ENCODE results near the gene AURKAIP1. TPM values are rescaled to one million over a fixed set of nuclear protein-coding genes. Genes with fewer than 3 reads are reported as not detected.

The AURKAIP1 gene
- total RNA-seq, 4 donors from 2014 or later = 98.4 to 152 (median 117) TPM

- Histone ChIP-seq H3K27me3 (no peaks in the 10 kb centered on the region), H3K4me3 (no peak overlapping the region), H3K27ac (replicated peaks in 1 of 4) (no peak overlapping the region), H3K9me3 (no peaks in the 10 kb centered on the region), H3K36me3 (peaks cover 14 to 36% (median 28%) of the 10 kb centered on the region in 4 donors), H3K4me1 (peaks cover 30 to 41% (median 33%) of the 10 kb centered on the region in 4 donors)
- TF ChIP-seq EP300 (IDR thresholded peaks at IDR 0.05) (no peak), POLR2A (IDR thresholded peaks at IDR 0.05; ENCODE audit: low read depth) (no peak), POLR2AphosphoS5 (IDR thresholded peaks at IDR 0.05) (no peak), CTCF (IDR thresholded peaks at IDR 0.05) (no peak)
- intact Hi-C loops (cut with DNase I) = no loop called here
- WGBS = 66% methylated on average over 12 of the region's 15 CpGs
- no peak for DNase-seq (ENCODE audit: extremely low spot score)
Measured at GRCh38 chr1:1330366-1331067, 44.5 kb downstream of the AURKAIP1 start.

GRCh38 chr1:1329304-1330210, 45.5 kb downstream of the AURKAIP1 start:
- no peak overlapping the region for H3K4me3 ChIP-seq
- H3K9me3 ChIP-seq = no peaks in the 10 kb centered on the region
- H3K27ac ChIP-seq (replicated peaks in 1 of 4) = no peak overlapping the region
- intact Hi-C loops (cut with DNase I) = no loop called here
- no peak for TF ChIP-seq EP300 (IDR thresholded peaks at IDR 0.05)
- TF ChIP-seq POLR2AphosphoS5 (IDR thresholded peaks at IDR 0.05) = peak in 1 of 2 donors; percentile 51
- no peak for TF ChIP-seq CTCF (IDR thresholded peaks at IDR 0.05)
- TF ChIP-seq POLR2A (IDR thresholded peaks at IDR 0.05; ENCODE audit: low read depth) = no peak
- no peaks in the 10 kb centered on the region for H3K27me3 ChIP-seq
- H3K4me1 ChIP-seq = peaks cover 37 to 48% (median 40%) of the 10 kb centered on the region in 4 donors
- peaks cover 14 to 33% (median 26%) of the 10 kb centered on the region in 4 donors for H3K36me3 ChIP-seq
- no peak for DNase-seq (ENCODE audit: extremely low spot score)
- 90% methylated on average over 45 of the region's 58 CpGs for WGBS

- H3K4me3 ChIP-seq = no peak overlapping the region
Measured at GRCh38 chr1:1328254-1328653, 46.8 kb downstream of the AURKAIP1 start.

GRCh38 chr1:1327291-1327690, 47.7 kb downstream of the AURKAIP1 start:
- TF ChIP-seq POLR2AphosphoS5 (IDR thresholded peaks at IDR 0.05) (no peak), EP300 (IDR thresholded peaks at IDR 0.05) (no peak), CTCF (IDR thresholded peaks at IDR 0.05) (no peak), POLR2A (IDR thresholded peaks at IDR 0.05; ENCODE audit: low read depth) (no peak)
- no peak overlapping the region for H3K27ac ChIP-seq (replicated peaks in 1 of 4)
- H3K4me1 ChIP-seq = peaks cover 52 to 58% (median 54%) of the 10 kb centered on the region in 4 donors
- no peaks in the 10 kb centered on the region for H3K27me3 ChIP-seq
- intact Hi-C loops (cut with DNase I) = no loop called here
- 93% methylated on average over 39 of the region's 40 CpGs for WGBS
- H3K9me3 ChIP-seq = no peaks in the 10 kb centered on the region
- no peak overlapping the region for H3K4me3 ChIP-seq
- peaks cover 14 to 35% (median 27%) of the 10 kb centered on the region in 4 donors for H3K36me3 ChIP-seq
- DNase-seq (ENCODE audit: extremely low spot score) = no peak

More at GRCh38 chr1:1328254-1328653, 46.8 kb downstream of the AURKAIP1 start:
- no peak for TF ChIP-seq POLR2A (IDR thresholded peaks at IDR 0.05; ENCODE audit: low read depth)
- TF ChIP-seq POLR2AphosphoS5 (IDR thresholded peaks at IDR 0.05) = no peak
- no peak for TF ChIP-seq CTCF (IDR thresholded peaks at IDR 0.05)
- TF ChIP-seq EP300 (IDR thresholded peaks at IDR 0.05) = no peak
- DNase-seq (ENCODE audit: extremely low spot score) = no peak
- Histone ChIP-seq H3K27ac (replicated peaks in 1 of 4) (no peak overlapping the region), H3K4me1 (peaks cover 43 to 49% (median 44%) of the 10 kb centered on the region in 4 donors), H3K9me3 (no peaks in the 10 kb centered on the region), H3K27me3 (no peaks in the 10 kb centered on the region), H3K36me3 (peaks cover 14 to 33% (median 26%) of the 10 kb centered on the region in 4 donors)
- WGBS = 69% methylated on average over 11 of the region's 15 CpGs
- intact Hi-C loops (cut with DNase I) = no loop called here
